Spleen (tissue), 7 donors: ENCODE measurements around the gene YTHDF2.

ENCODE experiments used
- CTCF ChIP-seq, 11 experiments: fragments of 200-600 bp in 7 of 11; fragments of 450-650 bp in 4 of 11; sonication (generic) in 4 of 11; IDR thresholded peaks in 8 of 11; conservative IDR thresholded peaks in 3 of 11; 1 replicate in 7 of 11; 2 replicates in 4 of 11; pipeline versions ENCODE4 v1.4.0 to v1.8.0; 2016 to 2021; ENCODE audit warnings: antibody characterized with exemption in 11 of 11, inconsistent platforms in 4 of 11, mild to moderate bottlenecking in 1 of 11
- POLR2A ChIP-seq, 3 donors: fragments of 450-650 bp; IDR thresholded peaks; one replicate each; pipeline ENCODE4 v1.5.1; 2017; ENCODE audit warnings: antibody characterized with exemption in 3 of 3, mild to moderate bottlenecking in 1 of 3
- POLR2AphosphoS5 ChIP-seq, 3 donors: sonication (generic); formaldehyde crosslinking; IDR thresholded peaks; one replicate each; pipeline ENCODE4 v1.5.1; 2017; ENCODE audit warnings: antibody characterized with exemption in 3 of 3
- donor health status: DM: no; HTN: no; CAD: no; lungs with moderate emphysema.
- donor health status: DM: no; HTN: no; CAD: no.
- donor health status: DM: no; HTN: no; CAD: no.

GRCh38 chr1:28755701-28756100, 19.0 kb downstream of the YTHDF2 start:
- TF ChIP-seq CTCF (IDR thresholded peaks at IDR 0.05 in 8 of 11, conservative IDR thresholded peaks at IDR 0.05 in 3 of 11) = no peak
- no peak for TF ChIP-seq POLR2A (IDR thresholded peaks at IDR 0.05)
- TF ChIP-seq POLR2AphosphoS5 (IDR thresholded peaks at IDR 0.05) = no peak
